GM18526 (cell line): Measurements from ENCODE around the gene PKNOX2.

Source experiments
- POLR2A ChIP-seq: IDR thresholded peaks from 3 replicates; pipeline ENCODE4 v1.6.1; 2011; ENCODE audit not compliant: insufficient read length; ENCODE audit errors: extremely low read depth

Gene PKNOX2

DNA sequence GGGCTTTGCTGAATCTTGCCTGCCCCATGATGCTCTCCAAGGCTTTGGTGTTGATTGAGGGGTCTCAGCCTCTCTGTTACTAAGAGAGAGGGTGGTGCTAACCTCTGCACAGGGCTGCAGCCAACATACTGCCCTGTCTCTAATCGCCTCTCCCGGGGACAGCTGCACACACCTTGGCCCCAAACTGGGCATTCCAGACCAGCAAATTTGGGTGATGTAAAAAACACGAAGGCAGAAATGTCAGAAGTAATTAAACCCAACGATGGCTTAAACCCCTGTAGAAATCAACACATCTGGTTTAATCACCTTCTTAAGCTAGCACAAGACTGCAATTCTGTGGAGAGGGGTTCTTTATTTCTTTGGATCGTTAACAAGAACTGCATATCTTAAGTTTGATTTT, 215.0 kb downstream of the PKNOX2 start:
- TF ChIP-seq POLR2A = no peak

- TF ChIP-seq POLR2A = no peak
Measured at GRCh38 chr11:125379981-125380380, 215.4 kb downstream of the PKNOX2 start.

DNA sequence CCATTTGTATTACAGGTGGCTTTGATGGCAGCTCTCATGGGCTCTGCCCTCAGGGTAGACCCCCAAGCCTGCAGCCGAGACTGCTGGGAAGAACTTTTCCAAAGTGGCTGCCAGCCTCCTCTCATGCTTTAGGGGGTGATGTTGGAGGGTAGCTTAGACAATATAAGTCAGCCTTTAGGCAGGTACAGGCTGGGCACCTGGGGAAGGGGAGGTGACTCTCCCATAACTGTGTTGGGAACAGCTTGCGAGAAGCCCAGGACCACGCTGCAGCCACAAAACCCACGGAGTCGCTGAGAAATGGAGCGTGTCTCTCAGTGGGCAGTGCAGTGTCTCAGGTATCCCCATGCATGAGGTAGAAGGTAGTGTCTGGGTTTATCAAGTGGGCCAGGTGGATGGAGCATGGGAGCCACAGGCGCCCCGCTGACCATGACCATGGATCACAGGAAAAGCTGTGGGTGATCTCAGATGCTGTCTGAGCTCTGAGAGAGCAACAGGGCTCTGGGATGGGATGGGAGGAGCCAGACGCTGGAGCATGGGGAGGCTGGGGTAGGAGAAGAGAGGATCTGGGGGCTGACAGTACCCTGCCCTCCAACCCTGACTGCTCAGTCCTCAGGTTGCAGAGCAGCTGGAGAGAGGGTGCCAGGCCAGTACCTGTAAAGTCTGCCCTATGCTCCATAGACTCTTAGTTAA, 216.3 kb downstream of the PKNOX2 start:
- TF ChIP-seq POLR2A = no peak

GRCh38 chr11:125381499-125382044, 217.0 kb downstream of the PKNOX2 start:
- no peak for TF ChIP-seq POLR2A

GRCh38 chr11:125382314-125382791, 217.8 kb downstream of the PKNOX2 start:
- no peak for TF ChIP-seq POLR2A

DNA sequence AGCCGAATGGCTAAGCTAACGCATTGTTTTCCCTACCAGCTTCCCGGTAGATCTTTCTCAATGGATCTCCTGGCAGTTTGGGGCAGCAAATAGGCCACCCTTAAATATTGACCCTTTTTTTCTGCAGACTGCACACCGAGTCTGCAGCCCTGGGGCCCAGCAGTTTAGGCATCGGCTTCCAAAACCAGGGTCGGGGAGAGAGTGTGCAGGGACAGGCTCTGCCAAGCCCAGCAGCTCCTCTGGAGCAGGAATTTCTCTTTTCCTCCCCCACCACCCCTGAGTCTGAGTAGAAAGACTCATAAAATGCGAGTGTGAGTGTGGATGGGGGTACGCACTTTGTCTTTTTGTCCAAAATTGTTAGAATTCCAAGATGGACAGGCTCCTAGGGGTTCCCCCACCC, 218.3 kb downstream of the PKNOX2 start:
- TF ChIP-seq POLR2A = no peak

GRCh38 chr11:125384825-125385224, 220.3 kb downstream of the PKNOX2 start:
- no peak for TF ChIP-seq POLR2A

DNA sequence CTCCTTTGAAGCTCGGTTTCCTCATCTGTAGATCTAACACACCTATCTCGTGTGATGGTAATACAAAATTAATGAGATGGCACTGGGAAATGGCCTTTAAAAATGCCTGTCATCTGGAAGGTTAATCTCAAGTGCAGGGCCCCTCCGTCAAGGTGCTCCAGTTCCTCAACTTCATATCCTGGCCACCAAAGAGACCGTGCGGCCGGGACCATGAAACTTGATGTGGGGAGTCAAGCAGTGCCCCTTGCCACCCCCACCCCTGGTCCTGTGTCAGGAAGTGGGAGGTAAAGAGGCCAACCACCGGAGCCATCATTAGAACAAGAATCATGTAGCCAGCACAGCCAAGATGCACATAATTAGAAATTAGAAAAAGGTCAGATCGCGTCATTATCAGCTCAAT, 223.3 kb downstream of the PKNOX2 start:
- TF ChIP-seq POLR2A = no peak

GRCh38 chr11:125388611-125389010, 224.1 kb downstream of the PKNOX2 start:
- no peak for TF ChIP-seq POLR2A

DNA sequence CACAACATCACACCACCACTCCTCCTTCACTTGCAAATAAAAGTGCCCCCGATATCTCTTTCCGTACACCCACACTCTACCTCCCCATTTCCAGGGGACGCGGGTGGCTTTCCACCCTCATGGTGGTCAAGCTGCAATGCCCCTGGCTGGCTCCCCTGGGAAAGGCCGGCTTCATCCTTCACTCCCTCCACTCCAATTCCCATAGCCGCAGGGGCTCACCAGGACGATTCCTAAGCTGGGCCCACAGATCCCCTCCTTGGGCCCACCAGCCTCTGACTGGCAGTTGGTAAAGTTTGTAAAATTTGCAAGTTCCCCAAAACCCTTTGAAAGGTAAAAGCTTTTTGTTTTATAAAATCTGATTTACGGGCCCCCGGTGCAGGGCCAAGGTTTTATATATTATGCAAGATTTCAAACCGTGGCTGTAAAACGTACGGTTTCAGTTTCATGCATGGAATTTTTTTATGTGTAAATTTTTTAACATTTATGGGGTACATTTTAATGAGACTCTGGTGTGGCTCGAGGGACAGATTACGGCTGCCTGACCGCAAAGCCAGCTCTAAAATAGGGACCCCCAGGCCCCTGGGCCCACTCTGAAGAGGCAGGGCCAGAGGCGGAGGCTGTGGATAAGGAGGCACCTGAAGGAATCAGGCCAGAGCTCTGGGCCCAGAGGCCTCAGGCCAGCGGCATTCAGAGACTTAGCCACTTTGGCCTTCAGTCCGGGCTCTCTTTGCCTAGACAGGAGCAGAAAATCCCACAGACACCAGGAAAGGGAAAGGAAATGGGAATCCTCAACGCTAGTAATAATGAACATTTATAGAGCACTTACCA, 225.0 kb downstream of the PKNOX2 start:
- no peak for TF ChIP-seq POLR2A

DNA sequence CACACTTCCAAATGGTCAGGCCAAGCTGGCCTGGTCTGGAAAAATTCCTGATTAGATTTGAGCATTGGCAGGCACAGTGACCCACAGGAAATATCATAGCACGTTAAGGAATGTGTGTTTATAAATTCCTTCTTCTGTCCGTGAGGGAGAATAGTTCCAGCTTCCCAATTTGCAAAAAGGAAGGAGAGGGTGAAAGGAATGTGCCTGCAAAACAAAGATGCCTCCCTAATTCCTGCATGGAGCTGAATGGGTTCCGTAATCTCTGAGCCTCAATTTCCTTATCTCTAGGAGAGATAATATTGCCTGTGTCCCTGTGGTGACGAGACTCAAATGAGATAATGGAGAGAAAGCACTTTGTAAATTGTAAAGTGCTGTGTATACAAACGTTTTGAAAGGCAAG, 226.4 kb downstream of the PKNOX2 start:
- no peak for TF ChIP-seq POLR2A

GRCh38 chr11:125393331-125393730, 228.8 kb downstream of the PKNOX2 start:
- no peak for TF ChIP-seq POLR2A

DNA sequence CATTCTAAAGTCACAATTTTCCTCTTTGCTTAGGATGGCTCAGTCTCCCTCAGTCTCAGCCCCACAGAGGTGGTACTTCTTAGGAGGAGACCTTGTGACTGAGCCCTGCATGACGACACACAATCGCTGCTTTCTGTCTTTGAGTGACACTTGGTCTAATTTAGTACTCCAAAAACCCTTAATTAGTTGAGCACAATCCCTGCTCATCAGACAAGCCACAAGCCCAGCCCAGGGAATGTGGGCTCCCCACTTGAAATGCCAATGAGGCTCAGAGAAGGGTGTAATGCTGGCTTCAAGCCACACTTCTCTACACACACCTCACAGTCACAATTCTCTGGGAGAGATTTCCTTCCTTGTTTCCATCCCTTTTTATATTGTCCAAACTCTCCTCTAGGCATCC, 229.7 kb downstream of the PKNOX2 start:
- TF ChIP-seq POLR2A = no peak

- TF ChIP-seq POLR2A = no peak
Measured at GRCh38 chr11:125397421-125397820, 232.9 kb downstream of the PKNOX2 start.

DNA sequence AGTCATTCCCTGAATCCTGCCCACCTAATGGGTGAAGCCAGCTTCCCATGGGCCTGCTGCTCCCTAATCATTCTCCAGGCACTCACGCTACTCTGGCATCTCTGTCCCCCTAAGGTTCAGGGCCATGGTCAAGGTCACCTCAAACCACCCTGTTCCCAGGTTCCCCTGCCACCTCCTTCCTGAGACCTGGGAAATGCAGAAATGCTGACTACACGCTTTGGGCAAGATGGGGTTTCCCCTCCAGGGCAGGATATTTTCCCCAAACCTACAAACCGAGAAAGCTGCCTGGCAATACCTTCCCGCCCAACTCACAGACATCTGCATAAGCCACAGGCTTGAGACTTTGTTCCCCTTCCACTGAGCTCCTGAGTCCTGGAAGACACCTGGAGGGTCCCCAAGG, 233.9 kb downstream of the PKNOX2 start:
- no peak for TF ChIP-seq POLR2A

DNA sequence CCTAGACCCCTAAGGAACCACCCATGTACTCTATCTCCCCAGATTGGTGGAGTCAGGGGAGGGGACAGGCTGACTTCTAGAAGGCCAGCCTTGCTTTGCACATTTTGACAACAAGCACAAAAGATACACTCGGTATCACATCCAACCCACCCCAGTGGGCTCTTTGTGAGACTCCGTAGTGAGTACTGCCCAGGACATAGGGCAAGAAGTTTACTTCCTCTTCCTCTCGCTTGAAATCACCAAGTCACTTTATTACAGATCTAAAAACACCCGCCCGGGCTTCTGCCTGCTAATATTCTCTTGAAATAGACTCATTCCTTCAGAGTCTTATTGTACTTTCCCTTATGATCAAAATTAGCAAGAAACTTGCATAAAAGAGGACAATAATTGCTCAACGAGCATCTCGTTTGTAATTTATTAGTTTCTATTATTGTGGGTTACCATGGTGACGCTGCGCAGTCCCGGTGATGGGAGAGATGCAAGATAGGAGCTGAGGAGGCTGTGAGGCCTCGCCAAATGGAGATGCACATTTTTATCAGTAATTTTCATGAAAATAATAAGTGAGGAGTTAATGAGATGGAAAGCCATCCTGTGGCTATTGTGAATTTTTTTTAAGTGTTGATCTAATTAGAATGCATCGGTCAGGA, 234.6 kb downstream of the PKNOX2 start:
- TF ChIP-seq POLR2A = no peak

- TF ChIP-seq POLR2A = no peak
Measured at GRCh38 chr11:125399945-125400344, 235.4 kb downstream of the PKNOX2 start.
